Astrocyte (in vitro differentiated cells and primary cell): ENCODE data around the gene CHTOP.

ENCODE experiments used
- CTCF ChIP-seq: IDR thresholded peaks from 2 replicates; pipeline ENCODE4 v1.5.1; 2011; ENCODE audit warnings: low read depth, mild to moderate bottlenecking, inconsistent platforms, low read length, moderate library complexity; ENCODE audit not compliant: insufficient read depth
- EZH2 ChIP-seq: IDR thresholded peaks from 2 replicates; pipeline ENCODE4 v1.6.1; 2012; ENCODE audit warnings: mild to moderate bottlenecking, low read length, inconsistent platforms; ENCODE audit not compliant: insufficient read depth

- no peak for TF ChIP-seq CTCF
- TF ChIP-seq EZH2: no peak
Measured at GRCh38 chr1:153683854-153684253, 50.0 kb downstream of the CHTOP start.
